Spinal cord (tissue), 10 donors: ENCODE data around the gene CHRNE. TPM values are rescaled to one million over a fixed set of nuclear protein-coding genes. Genes with fewer than 3 reads are reported as not detected.

Source experiments
- DNase-seq, 6 donors: peaks; one replicate each; pipeline versions ENCODE4 v3.0.0 to v3.0.0-alpha.2; 2013 to 2015; ENCODE audit warnings: low spot score in 6 of 6, low read depth in 4 of 6
- H3K27ac ChIP-seq: one replicate; pipeline ENCODE4 v1.5.1; 2013; ENCODE audit warnings: low read depth, low read length, control low read depth
- H3K27me3 ChIP-seq: one replicate; pipeline ENCODE4 v1.6.1; 2013; ENCODE audit warnings: low read length; ENCODE audit not compliant: control insufficient read depth, insufficient read depth
- H3K36me3 ChIP-seq: one replicate; pipeline ENCODE4 v1.6.1; 2013; ENCODE audit warnings: low read length; ENCODE audit not compliant: control insufficient read depth, insufficient read depth
- H3K4me1 ChIP-seq: one replicate; pipeline ENCODE4 v1.6.1; 2013; ENCODE audit warnings: low read length; ENCODE audit not compliant: control insufficient read depth, insufficient read depth
- H3K4me3 ChIP-seq: one replicate; pipeline ENCODE4 v1.5.1; 2013; ENCODE audit warnings: low read depth, low read length, control low read depth
- H3K9me3 ChIP-seq: one replicate; pipeline ENCODE4 v1.6.1; 2013; ENCODE audit warnings: low read length; ENCODE audit not compliant: control insufficient read depth, insufficient read depth
- WGBS: methylation state at CpG from one replicate; pipeline ENCODE4 v1.1.5; 2013; ENCODE audit warnings: missing lambda C conversion rate; ENCODE audit not compliant: insufficient coverage; 5-methylcytosine and 5-hydroxymethylcytosine counted together
- polyA plus RNA-seq, 2 donors: library from polyadenylated mRNA; unstranded; fragments of 120-200 nt; gene quantifications; one replicate each; pipeline ENCODE4 v1.2.1, GENCODE V29; 2013; ENCODE audit not compliant: insufficient read length in 2 of 2
- total RNA-seq, 2 donors: library from RNA; depleted of rRNA in 1 of 2; stranded (reverse); fragments of 120-200 nt in 1 of 2; fragments of >200 nt in 1 of 2; gene quantifications; one replicate each; pipeline versions ENCODE4 v1.2.3 to v1.2.4, GENCODE V29; 2013 to 2014
- donor health status: healthy.

CHRNE gene
- total and polyA plus RNA-seq, 4 donors, result 0.69 to 1.9 (median 1.1) TPM

GRCh38 chr17:4892499-4893221 is 10.2 kb downstream of the CHRNE start:
- no peak for DNase-seq
- Histone ChIP-seq H3K9me3 (no peaks in the 10 kb centered on the region), H3K36me3 (peaks cover 95% of the 10 kb centered on the region), H3K4me1 (no peaks in the 10 kb centered on the region), H3K27ac (no peak overlapping the region), H3K4me3 (no peak overlapping the region), H3K27me3 (no peaks in the 10 kb centered on the region)
- 87% methylated on average over 13 of the region's 23 CpGs for WGBS

- WGBS, result 96% methylated on average over 42 of the region's 42 CpGs
- no peak for DNase-seq
These were observed 11.2 kb downstream of the CHRNE start for GRCh38 chr17:4891411-4892410.

DNA sequence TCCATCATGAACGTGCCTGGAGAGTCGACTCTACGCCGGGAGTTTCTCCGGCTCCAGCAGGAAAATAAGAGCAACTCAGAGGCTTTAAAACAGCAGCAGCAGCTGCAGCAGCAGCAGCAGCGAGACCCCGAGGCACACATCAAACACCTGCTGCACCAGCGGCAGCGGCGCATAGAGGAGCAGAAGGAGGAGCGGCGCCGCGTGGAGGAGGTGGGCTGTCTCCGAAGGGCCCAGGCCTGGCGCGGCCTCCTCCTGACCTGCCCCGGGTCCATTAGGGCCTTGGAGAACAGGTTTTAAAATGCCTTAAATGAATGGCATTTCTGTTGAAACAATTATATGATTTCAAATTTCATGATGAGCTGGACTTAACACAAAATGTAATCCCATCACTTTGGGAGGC is 15.3 kb downstream of the CHRNE start:
- WGBS, result 80% methylated on average over 17 of the region's 18 CpGs
- Histone ChIP-seq H3K36me3 (peaks cover 86% of the 10 kb centered on the region), H3K4me3 (no peak overlapping the region), H3K9me3 (no peaks in the 10 kb centered on the region), H3K27ac (no peak overlapping the region), H3K4me1 (peaks cover 5% of the 10 kb centered on the region), H3K27me3 (no peaks in the 10 kb centered on the region)
- peak in 1 of 6 donors; percentile 51 for DNase-seq

More at GRCh38 chr17:4891411-4892410, 11.2 kb downstream of the CHRNE start:
- Histone ChIP-seq H3K4me1 (peaks cover 4% of the 10 kb centered on the region), H3K27me3 (no peaks in the 10 kb centered on the region), H3K9me3 (no peaks in the 10 kb centered on the region), H3K4me3 (no peak overlapping the region), H3K27ac (no peak overlapping the region), H3K36me3 (peaks cover 95% of the 10 kb centered on the region)

GRCh38 chr17:4886830-4887229 is 16.1 kb downstream of the CHRNE start:
- Histone ChIP-seq H3K4me3 (no peak overlapping the region), H3K9me3 (no peaks in the 10 kb centered on the region), H3K36me3 (peaks cover 84% of the 10 kb centered on the region), H3K27ac (no peak overlapping the region), H3K4me1 (peaks cover 8% of the 10 kb centered on the region), H3K27me3 (no peaks in the 10 kb centered on the region)
- WGBS, result 91% methylated on average over 10 of the region's 12 CpGs
- no peak for DNase-seq

DNA sequence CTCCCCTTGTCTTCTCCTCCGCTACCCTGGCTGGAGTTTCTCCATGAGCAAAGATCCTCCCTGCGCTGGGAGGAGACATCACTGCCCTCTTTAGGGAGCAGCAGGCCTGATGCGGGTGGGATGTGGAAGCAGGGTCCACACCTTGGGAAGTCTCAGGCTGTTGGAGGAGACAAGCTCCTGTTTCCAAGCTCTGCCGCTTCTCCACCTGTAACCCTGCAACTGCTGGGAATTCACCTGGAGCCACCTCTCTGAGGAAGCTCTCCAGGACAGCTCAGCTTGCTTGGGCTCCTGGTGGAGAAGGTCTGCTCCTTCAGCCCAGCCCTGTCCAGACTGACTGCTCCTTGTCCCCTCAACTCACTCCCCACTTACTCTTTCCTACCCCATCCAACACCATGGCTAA is 18.4 kb downstream of the CHRNE start:
- Histone ChIP-seq H3K4me3 (no peak overlapping the region), H3K4me1 (peaks cover 19% of the 10 kb centered on the region), H3K27ac (no peak overlapping the region), H3K9me3 (no peaks in the 10 kb centered on the region), H3K27me3 (no peaks in the 10 kb centered on the region), H3K36me3 (peaks cover 81% of the 10 kb centered on the region)
- no peak for DNase-seq
- 97% methylated on average over 3 of the region's 4 CpGs for WGBS

- no peaks in the 10 kb centered on the region for H3K27me3 ChIP-seq
- peak in 2 of 6 donors; percentile 39 to 60 for DNase-seq
- H3K27ac ChIP-seq, result no peak overlapping the region
- H3K4me3 ChIP-seq, result no peak overlapping the region
- H3K36me3 ChIP-seq, result peaks cover 77% of the 10 kb centered on the region
- H3K4me1 ChIP-seq, result peaks cover 22% of the 10 kb centered on the region
- H3K9me3 ChIP-seq, result no peaks in the 10 kb centered on the region
- 40% methylated on average over 1 of the region's 9 CpGs for WGBS
These were observed 20.9 kb downstream of the CHRNE start for GRCh38 chr17:4881761-4882555.

GRCh38 chr17:4880857-4881256 is 22.0 kb downstream of the CHRNE start:
- Histone ChIP-seq H3K9me3 (no peaks in the 10 kb centered on the region), H3K27me3 (no peaks in the 10 kb centered on the region), H3K4me3 (no peak overlapping the region), H3K4me1 (peaks cover 28% of the 10 kb centered on the region), H3K27ac (no peak overlapping the region), H3K36me3 (peaks cover 73% of the 10 kb centered on the region)
- 89% methylated on average over 10 of the region's 15 CpGs for WGBS
- DNase-seq, result no peak

GRCh38 chr17:4879601-4880000 is 23.3 kb downstream of the CHRNE start:
- no peak overlapping the region for H3K27ac ChIP-seq

DNA sequence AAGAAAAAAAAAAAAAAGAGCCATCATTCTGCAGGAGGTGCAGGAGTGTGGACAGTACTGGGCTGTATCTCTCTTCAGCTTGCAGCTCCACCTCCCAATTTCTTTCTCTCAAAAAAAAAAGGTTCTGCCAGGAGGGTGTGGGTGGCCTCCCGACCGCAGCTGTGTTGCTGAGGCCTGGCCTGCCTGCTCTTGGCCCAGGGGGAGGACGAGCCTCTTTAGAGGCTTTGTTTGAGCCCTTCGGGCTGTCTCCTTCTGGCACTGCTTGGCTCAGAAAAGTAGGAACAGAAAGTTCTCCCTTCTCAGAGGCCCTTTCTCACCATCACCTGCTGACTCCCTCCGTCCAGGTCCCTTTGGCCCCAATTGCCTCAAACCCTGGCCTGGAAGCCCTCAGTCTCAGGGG is 25.8 kb downstream of the CHRNE start:
- peaks cover 33% of the 10 kb centered on the region for H3K4me1 ChIP-seq
- H3K27me3 ChIP-seq, result no peaks in the 10 kb centered on the region
- peaks cover 59% of the 10 kb centered on the region for H3K36me3 ChIP-seq
- no CpG with 5 or more reads among the region's 5 CpGs for whole genome bisulfite sequencing
- peak overlapping the region; percentile 25 for H3K27ac ChIP-seq
- no peak overlapping the region for H3K4me3 ChIP-seq
- H3K9me3 ChIP-seq, result no peaks in the 10 kb centered on the region
- DNase-seq, result peak in 1 of 6 donors; percentile 27

More at GRCh38 chr17:4879601-4880000, 23.3 kb downstream of the CHRNE start:
- Histone ChIP-seq H3K9me3 (no peaks in the 10 kb centered on the region), H3K4me1 (peaks cover 28% of the 10 kb centered on the region), H3K27me3 (no peaks in the 10 kb centered on the region), H3K4me3 (no peak overlapping the region), H3K36me3 (peaks cover 62% of the 10 kb centered on the region)
- WGBS, result no CpG with 5 or more reads among the region's 4 CpGs
- no peak for DNase-seq
